H54 (cell line): ENCODE measurements around the gene INSYN2A.

Source experiments
- DNase-seq: peaks from one replicate; pipeline ENCODE4 v3.0.0; 2011; ENCODE audit warnings: low spot score, mixed read lengths; ENCODE audit not compliant: insufficient read length
- FAIRE-seq: peaks from 3 replicates; lab custom pipeline; 2011; peaks lifted over from hg19 to GRCh38; lab: Jason Lieb, UNC
- POLR2A ChIP-seq: IDR thresholded peaks from 2 replicates; pipeline ENCODE4 v1.6.1; 2011; ENCODE audit warnings: low read depth, mild to moderate bottlenecking, low read length

Gene INSYN2A

DNA sequence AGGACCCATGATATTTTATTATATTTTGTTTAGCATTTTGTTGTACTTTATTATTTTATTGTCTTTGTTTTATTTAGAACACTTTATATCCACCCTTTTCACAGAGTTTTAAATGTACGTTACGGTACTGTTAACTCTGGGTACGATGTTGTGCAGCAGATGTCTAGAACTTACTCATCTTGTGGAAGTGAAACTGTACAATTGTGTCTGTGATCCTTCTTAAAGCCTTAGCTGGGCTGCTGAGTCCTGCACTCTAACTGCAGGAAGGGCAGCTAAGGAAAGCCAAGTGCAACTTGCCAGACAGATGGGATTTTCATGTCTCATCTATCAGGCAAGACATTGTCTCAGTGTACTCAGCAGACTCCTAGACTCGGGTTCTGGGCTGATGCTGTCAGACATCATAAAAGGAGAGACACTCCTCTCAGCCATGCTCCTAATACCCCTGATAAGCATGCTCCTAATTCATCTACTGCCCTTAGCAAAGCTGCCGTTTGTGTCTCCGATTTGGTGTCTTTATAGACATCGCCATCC lies 14.6 kb upstream of the INSYN2A start:
- DNase-seq (no peak), FAIRE-seq (no peak)
- TF ChIP-seq POLR2A = no peak

DNA sequence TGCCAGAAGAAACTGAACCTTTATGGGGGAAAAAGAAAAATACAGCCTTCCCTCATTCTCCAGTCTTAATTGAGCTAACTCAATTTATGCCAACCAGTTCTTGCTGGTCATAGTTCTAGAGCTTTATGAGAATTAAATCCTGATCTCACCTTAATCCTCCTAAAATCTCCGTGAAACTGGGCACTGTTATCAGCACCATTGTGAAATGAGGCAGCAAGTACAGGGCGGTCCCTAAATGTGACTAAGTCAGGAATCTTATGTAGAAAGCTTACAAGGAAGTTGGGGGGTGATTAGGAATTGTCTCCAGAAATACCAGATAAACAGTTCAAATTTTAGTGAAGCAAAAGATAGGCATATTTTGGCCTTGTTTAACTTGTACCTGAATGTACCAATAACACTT lies 10.7 kb upstream of the INSYN2A start:
- no peak for DNase-seq

DNA sequence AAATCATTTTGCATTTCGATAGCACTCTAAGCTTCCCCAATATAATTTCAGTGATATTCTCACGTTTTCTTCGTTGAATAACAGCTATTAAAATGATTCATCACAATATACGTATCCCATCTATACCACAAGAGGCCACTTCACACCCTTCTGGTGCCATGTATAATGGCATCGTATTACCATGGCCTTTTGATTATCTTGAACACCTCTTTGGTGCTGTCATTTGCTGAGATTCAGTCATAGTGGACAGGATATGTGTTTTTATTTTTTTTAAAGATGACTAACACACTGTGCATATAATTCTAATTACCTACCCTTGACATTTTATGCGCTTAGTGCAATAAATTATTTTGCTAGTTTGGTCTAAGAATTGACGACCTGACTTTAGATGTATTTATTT lies 6.7 kb upstream of the INSYN2A start:
- no peak for TF ChIP-seq POLR2A
- FAIRE-seq (no peak), DNase-seq (no peak)

More for the DNA sequence above, 10.7 kb upstream of the INSYN2A start:
- no peak for TF ChIP-seq POLR2A
- no peak for FAIRE-seq

DNA sequence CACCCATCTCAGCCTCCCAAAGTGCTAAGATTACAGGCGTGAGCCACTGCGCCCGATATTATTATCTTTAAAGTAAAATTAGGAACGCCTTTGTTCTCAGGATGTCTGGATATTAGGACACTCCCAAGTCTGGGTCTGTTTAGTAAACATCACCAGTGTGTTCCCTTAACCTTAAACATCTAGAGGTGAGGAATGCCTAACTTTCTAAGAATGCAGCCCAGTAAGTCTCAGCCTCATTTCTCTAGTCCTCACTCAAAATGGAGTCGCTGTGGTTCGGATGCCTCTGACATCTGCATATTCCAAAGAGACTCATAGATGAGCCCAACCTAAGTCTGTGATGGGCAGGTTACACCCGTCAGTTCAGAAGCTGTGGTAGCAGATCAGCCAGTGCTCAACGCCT lies 4.3 kb upstream of the INSYN2A start:
- no peak for TF ChIP-seq POLR2A
- FAIRE-seq (no peak), DNase-seq (no peak)

DNA sequence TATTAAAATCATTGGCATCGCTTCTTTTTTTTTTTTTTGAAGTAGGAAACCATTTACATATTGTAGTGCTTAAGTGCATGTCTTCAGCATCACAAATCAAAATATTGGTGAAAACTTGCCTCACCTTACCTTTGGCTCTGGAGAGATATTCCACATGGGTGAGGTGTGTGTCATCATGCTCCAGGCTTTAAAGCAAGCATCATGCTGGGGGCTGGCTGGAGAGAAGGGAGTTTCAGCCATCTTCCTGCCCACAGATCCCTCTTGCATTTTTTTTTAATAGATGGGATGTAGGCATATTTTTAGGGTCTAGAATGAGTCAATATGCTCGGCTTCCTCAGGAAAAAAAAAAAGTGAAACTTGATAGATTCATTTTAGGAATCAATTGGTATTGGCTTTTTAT lies 2.3 kb upstream of the INSYN2A start:
- DNase-seq (no peak), FAIRE-seq (no peak)
- TF ChIP-seq POLR2A = no peak

DNA sequence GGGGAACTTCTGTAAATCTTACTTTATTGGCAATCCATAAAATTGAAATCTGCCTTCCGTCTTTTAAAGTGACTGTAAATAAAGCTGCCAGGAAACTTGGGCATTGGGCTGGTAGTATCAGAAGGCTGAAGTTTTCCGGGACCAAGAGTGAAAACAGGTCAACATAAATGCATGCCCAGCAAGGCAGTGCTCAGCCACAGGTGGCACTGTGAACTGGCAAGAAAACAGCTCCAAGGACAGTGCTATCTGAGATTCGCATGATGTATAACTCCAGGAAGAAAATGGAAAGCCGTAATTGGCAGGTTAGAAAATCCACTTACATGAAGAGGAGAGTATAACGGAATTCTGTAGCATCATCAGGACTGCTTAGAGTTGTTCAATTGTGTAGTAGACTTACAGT lies 1.9 kb upstream of the INSYN2A start:
- no peak for DNase-seq
- no peak for FAIRE-seq
- no peak for TF ChIP-seq POLR2A

DNA sequence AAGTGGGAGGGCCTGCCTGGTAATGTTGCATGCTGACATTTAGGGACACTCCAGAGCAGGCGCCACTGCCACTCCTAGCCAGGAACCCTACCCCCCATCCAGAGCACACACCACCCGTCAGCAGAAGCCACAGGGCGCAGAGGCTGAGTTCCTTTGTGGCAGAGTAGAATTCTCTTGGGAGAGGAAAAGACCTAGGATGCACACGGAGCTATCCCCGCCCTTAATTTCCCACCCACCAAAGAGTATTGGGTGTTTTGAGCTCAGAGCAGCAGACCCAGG lies 702 bp upstream of the INSYN2A start:
- DNase-seq (no peak), FAIRE-seq (no peak)

DNA sequence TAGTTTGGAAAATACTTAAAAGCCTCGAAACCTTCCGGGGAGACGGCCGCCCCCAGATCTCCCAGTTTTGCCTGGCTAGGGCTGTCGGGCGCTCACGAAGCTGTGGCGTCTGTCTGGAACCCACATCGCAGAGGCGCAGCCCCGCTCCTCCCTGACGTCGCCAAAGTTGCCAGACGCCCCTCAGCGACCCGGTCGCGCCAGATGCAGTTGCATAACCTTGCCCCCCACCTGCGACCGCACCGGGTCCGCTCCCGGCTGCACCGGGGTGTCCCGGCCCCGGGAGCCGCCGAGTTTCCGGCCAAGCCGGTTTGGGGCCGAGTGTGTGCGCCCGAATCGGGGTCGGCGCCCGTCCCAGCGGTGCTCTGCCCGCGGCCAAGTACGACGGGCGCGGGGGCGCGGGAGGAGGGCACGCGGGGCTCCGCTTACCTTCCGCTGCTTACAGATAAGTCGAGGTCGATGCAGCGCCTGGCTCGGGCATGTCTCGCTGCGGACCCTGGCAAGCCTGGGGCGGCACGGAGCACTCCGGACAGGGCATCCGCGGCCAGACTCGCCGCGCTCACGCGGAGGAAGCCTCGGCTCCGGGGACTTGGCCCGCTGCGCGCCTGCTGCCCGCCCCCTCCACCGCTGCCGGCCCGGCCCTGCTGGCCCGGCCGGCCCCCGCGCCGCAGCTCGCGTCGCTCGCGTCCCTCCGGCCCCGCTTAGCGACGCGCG lies 665 bp downstream of the INSYN2A start:
- TF ChIP-seq POLR2A = no peak
- FAIRE-seq = no peak
- DNase-seq = no peak

More for the DNA sequence above, 702 bp upstream of the INSYN2A start:
- no peak for TF ChIP-seq POLR2A

DNA sequence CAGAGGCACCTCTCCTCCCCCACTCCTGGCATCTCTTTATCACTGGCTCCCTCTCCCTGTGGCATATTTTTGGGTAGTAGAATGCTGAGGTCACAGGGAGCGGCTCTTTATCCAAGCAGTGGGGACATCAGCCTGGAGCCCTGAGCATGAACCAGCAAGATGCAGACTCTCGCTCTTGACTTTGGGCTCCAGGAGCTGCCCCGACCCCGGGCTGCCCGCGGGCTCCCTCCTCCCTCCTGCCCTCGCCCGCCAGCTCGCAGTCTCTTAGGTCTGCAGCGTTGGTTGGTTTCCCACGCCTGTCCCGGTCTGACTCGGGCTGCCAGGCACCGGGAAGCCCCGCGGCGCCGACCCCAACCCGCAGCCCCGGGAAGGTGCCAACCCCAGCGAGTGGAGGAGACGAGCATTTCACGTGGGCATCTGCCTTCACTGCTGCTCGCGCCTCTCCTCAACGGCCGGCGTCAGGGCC lies 1.3 kb downstream of the INSYN2A start:
- DNase-seq = no peak
- no peak for FAIRE-seq
- no peak for TF ChIP-seq POLR2A

DNA sequence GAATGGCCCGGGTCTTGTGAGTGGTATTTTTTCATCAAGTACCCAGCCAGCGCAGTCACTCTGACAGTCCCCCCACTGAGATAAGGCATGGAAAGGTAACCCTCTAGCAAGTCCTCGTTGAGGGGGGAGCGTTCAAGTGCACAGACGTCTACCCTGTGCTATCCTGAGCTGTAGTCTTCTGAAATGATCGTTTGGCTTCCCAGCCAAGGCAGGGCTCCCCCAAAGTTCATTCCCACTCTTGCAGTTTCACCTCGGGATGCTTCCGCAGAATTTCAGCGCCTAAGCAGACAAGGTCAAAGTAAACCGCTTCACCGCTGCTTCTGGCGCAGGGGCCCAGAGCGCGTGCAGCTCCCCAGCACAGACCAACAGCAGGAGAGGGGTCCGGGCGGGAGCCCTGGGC lies 1.8 kb downstream of the INSYN2A start:
- TF ChIP-seq POLR2A = no peak
- no peak for FAIRE-seq
- DNase-seq = no peak

DNA sequence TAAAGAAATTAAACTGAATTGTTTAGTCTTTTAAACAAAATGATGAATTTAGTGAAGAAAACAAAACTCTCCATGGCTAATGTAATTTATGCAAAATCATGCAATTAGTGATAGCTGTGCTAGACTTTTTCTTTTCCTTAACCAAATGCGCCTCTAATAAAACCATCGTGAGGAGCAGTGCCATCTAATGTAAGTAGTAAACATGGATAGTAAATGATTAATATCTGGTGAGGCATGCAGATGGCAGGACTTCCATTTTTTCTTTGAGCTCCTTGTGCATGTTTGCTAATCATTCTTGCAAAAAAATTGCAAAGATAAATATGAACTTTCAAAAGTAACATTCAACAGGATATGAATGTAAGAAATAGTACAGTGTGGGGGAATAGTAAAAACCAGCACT lies 2.3 kb downstream of the INSYN2A start:
- no peak for TF ChIP-seq POLR2A
- DNase-seq (no peak), FAIRE-seq (no peak)

DNA sequence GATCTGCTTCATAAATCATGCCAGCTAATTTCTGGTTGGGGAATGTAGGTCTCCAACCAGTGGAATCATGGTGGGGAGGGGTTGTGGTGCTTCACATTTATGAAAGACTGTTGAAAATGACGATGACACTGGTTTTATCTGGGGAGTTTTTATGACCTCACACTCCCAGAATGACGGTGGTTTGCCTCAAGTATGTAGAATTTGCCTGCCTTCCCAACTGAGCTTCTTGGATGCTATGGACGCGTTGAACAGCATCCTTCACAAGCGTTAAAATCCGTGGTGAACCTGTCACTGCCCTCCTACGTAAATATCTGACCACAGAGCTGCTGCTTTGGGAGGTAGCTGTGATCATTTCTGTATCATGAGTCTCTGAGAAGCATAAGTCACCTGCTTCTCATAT lies 3.3 kb downstream of the INSYN2A start:
- no peak for TF ChIP-seq POLR2A
- DNase-seq (no peak), FAIRE-seq (no peak)

DNA sequence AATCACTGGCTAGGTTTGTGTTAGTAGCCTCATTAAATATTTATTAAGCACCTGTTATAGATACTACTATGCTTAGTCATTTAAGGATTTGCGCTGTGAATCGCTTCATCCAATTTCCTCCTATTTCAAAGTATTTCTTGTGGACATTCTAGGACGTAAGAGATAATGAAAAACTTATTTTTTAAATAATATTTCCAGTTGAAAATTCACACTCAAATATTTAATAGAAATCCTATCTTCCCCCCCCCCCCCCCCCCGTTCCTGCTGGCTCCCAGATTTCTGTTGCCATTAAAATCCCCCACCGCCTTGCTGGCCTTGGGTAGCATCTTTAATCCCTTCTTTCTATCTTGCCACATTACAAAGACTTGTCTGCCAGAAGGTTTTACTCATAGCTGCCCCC lies 6.0 kb downstream of the INSYN2A start:
- DNase-seq (no peak), FAIRE-seq (no peak)
- TF ChIP-seq POLR2A = no peak

DNA sequence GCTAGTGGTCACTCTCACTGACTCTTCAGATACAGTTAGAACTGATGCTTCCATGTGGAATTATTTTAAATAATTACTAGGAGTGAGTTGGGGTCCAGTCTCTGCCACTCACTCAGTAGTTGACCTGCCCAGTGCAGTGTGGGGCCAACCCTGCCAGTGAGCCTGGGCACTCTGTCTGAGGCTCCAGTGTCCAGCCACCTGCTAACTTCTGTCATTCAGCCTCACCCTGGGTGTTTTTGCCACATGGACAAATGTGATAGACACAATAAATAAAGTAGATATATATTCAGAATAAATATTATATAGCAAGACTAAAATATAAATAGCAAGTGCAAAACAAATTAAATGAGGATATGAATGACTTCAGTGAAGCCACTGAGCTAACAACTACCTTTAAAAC lies 7.2 kb downstream of the INSYN2A start:
- TF ChIP-seq POLR2A = no peak
- FAIRE-seq (no peak), DNase-seq (no peak)

DNA sequence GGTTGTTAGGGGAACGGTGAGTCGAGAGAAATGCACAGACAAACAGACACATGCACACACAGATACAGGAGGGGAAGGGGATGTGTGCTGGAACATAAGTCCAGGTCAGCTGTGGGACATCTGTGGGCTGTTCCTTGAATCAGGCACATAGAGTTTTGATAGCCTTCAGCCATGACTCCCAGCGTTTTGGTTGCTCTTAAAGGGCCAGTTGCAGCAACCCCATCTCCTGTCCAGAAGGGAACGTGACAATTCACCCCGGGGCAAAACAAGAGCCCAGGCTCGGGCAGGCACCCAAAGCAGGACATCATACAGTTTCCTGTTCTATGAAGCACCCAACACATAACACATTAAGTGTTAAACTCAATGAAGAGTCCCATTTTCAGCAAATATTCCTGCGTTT lies 9.6 kb downstream of the INSYN2A start:
- no peak for TF ChIP-seq POLR2A
- DNase-seq = no peak
- no peak for FAIRE-seq
